ENCODE measurements around the gene RAMP1. TPM values are rescaled to one million over a fixed set of nuclear protein-coding genes. Genes with fewer than 3 reads are reported as not detected.

Gene RAMP1
- total and polyA plus RNA-seq, 2 of the 4 experiments (the other 2 are of a cell fraction) = 15.8 to 77.1 TPM

- 100% methylated on average over 2 of the region's 5 CpGs; no CpG with 5 or more reads in 1 of the 2 experiments for WGBS, 2 experiments (ENCODE audit: extremely low coverage in 2 of 2, insufficient read length in 1 of 2)
- H3K56ac ChIP-seq (ENCODE audit: extremely low read depth, insufficient read depth, low read length) = no peak overlapping the region
- in situ Hi-C loops (cut with MboI; ENCODE audit: low sequenced_read_pairs) = no loop called here
- H3K4me1 ChIP-seq (ENCODE audit: control insufficient read depth, insufficient read depth, low read length) = peaks cover 18% of the 10 kb centered on the region
- no peak overlapping the region for H2AFZ ChIP-seq (replicated peaks; ENCODE audit: low read length, poor library complexity)
- H3K27me3 ChIP-seq (ENCODE audit: control insufficient read depth, insufficient read depth, low read length) = no peaks in the 10 kb centered on the region
- no peak overlapping the region; the same call in 1 of the 2 replicates for H4K5ac ChIP-seq (ENCODE audit: low read depth, low read length)
- H2AK9ac ChIP-seq (replicated peaks; ENCODE audit: low read depth, low read length, poor library complexity) = peak overlapping the region; percentile 35
- peak overlapping the region; percentile 38 for H2BK5ac ChIP-seq (ENCODE audit: low read depth, low read length, poor library complexity, severe bottlenecking)
- no peaks in the 10 kb centered on the region for H3K9me3 ChIP-seq (ENCODE audit: control insufficient read depth, insufficient read depth, low read length)
- POLR2A ChIA-PET (ENCODE audit: unreplicated experiment) = no interaction called here
- peak overlapping the region; percentile 25; the same call in 1 of the 2 replicates for H4K91ac ChIP-seq (ENCODE audit: insufficient read depth, low read depth, low read length)
- H2BK120ac ChIP-seq (ENCODE audit: low read depth, low read length) = peak overlapping the region; percentile 72
- no peaks in the 10 kb centered on the region for H3K79me1 ChIP-seq (ENCODE audit: low read depth in 1 of 2, low read length in 2 of 2)
- peak overlapping the region; percentile 16; the same call in 1 of the 2 replicates for H3K18ac ChIP-seq (ENCODE audit: low read depth, low read length)
- peak overlapping the region; percentile 55; the same call in 1 of the 2 replicates for H2BK20ac ChIP-seq (ENCODE audit: low read depth, low read length)
- H3K36me3 ChIP-seq (ENCODE audit: control insufficient read depth, insufficient read depth, low read length) = no peaks in the 10 kb centered on the region
- peak overlapping the region; percentile 85 for H3K4ac ChIP-seq (ENCODE audit: low read depth, low read length)
- no peak for DNase-seq
- H3K27ac ChIP-seq (ENCODE audit: insufficient read depth, low read length) = no peak overlapping the region
- no TSS peak for BruUV-seq (replicated peaks)
- peaks cover 8% of the 10 kb centered on the region for H4K20me1 ChIP-seq (ENCODE audit: insufficient read depth, low read length)
- 0 out of 2 replicates have a peak overlapping the region, but pooled peaks have one; percentile 25 for H3K23ac ChIP-seq (ENCODE audit: low read depth, low read length)
- H3K4me3 ChIP-seq (ENCODE audit: insufficient read depth, low read depth, low read length) = no peak overlapping the region
- no peak overlapping the region; the same call in 1 of the 2 replicates for H3K14ac ChIP-seq (replicated peaks; ENCODE audit: low read depth, low read length)
- dilution Hi-C loops (cut with HindIII; ENCODE audit: low sequenced_read_pairs, unreplicated experiment) = no loop called here
- CTCF ChIA-PET = interaction anchor here (0.6 kb wide), 1 partner anchor 329 kb away, joined by 3 read pairs; no protein-coding TSS in a partner anchor
- no peak for TF ChIP-seq USF2 (IDR thresholded peaks at IDR 0.05; ENCODE audit: low read depth, low read length)
- TF ChIP-seq MAFK (IDR thresholded peaks at IDR 0.05; ENCODE audit: low read depth, low read length) = no peak
- TF ChIP-seq CHD1 (IDR thresholded peaks at IDR 0.05; ENCODE audit: low read depth, low read length) = no peak
- TF ChIP-seq CTCF (conservative IDR thresholded peaks at IDR 0.05; ENCODE audit: low read depth, low read length) = no peak
- no peak overlapping the region for H4K8ac ChIP-seq (ENCODE audit: low read depth in 2 of 2, low read length in 2 of 2)
- H3K9me1 ChIP-seq (ENCODE audit: insufficient read depth, low read length) = peaks cover 13% of the 10 kb centered on the region
- no peak overlapping the region for H3K4me2 ChIP-seq (ENCODE audit: low read depth, low read length)
- intact Hi-C loops (cut with micrococcal nuclease) = loop anchor here (5.0 kb wide), 1 partner anchor 63 kb away; no protein-coding TSS in a partner anchor
- no peak for ATAC-seq (ENCODE audit: low read depth)
- no peak overlapping the region for H3K9ac ChIP-seq (ENCODE audit: low read depth, low read length)
- peak overlapping the region; percentile 98; the same call in 1 of the 3 replicates for H2BK15ac ChIP-seq (ENCODE audit: low read depth, low read length)
- H2AK5ac ChIP-seq (ENCODE audit: low read depth, low read length) = peak overlapping the region; percentile 97; the same call in 1 of the 2 replicates
These were observed 74.8 kb downstream of the RAMP1 start for GRCh38 chr2:237934186-237934585.
